COLO668 (cell line): Measurements from ENCODE around the gene SIRPA.
A peak's percentile ranks its signal among the peaks of the same experiment; 100 is the strongest.

Source experiments
- DNase-seq: peaks from one replicate; lab custom pipeline; 2025; ENCODE audit not compliant: unreplicated experiment; lab: John Stamatoyannopoulos, UW

Gene SIRPA

GRCh38 chr20:1887321-1887720, 7.9 kb upstream of the SIRPA start:
- DNase-seq: no peak

GRCh38 chr20:1887756-1888155, 7.5 kb upstream of the SIRPA start:
- DNase-seq: no peak

GRCh38 chr20:1888796-1889463, 6.3 kb upstream of the SIRPA start:
- no peak for DNase-seq

DNA sequence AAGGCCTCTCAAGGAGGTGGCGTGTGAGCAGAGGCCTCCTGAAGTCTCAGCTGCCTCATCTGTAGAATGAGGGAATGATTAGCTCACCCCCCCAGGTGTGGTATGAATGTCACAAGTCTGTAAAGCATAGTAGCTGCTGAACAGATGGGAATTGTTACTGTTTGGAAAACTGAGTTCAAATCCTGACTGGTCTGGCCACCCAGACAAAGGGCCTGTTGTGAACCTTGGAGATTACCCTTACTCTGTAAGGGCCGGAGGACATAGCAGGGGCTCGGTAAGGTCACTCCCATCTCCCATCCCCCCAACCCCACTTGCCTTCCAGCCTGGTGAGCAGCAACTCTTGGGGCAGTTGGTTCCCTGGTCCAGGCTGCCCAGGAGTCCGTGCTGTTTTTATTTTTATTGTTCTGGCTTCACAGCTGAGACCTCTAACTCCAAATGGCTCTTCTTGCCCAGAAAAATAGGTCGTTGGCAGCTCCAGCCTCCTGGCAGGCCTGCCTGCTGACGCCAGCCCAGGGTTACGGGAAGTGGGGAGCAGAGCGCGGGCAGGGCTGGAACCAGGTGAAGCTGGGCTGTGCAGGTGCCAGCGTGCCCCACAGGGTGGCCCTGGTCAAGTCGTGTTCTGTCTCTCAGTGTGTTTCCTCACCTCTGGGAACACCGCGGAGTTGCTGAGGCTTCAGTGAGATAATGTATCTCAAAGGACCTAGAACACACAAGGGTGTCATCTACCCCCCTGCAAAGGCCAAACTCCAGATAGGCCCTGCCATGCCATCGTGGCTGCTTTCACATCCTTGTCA, 4.5 kb upstream of the SIRPA start:
- no peak for DNase-seq

- no peak for DNase-seq
Observed at GRCh38 chr20:1891263-1892118, 3.7 kb upstream of the SIRPA start.

DNA sequence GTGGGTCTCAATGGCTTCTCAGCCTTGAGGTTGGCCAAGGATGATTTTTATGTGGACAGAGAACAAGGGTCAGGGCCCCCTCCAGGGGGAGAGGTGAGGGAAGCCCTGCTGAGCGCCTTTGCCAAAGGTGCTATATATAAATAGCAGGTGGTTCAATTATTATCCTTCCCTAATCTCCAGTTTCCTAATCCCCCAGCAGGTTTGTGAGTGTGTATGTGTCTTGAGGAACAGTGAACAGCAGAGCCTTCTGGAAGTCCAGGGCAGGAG, 3.2 kb upstream of the SIRPA start:
- DNase-seq: no peak

DNA sequence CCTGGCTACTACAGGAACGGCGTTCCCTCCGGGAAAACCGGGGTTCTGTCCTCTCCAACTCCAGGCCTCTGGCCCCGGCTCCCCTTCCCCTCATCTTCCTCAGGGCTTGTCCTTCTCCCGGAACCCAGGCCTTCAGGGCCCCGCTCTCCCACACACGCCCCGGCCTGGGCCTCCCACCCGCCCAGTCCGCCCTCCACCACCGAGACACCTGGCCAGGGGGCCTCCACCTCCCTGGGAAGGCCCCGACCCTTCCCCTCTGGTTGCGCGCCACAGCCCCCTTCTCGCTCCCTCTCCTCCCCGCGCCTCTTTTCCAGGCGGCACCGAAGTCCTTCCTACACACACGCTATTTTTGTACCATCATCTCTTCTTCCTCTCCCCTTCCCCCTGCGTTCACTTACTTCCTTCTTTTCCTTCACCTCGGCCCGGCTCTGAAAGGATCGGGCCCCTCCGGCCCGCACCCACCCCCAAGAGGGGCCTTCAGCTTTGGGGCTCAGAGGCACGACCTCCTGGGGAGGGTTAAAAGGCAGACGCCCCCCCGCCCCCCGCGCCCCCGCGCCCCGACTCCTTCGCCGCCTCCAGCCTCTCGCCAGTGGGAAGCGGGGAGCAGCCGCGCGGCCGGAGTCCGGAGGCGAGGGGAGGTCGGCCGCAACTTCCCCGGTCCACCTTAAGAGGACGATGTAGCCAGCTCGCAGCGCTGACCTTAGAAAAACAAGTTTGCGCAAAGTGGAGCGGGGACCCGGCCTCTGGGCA, 1.3 kb upstream of the SIRPA start:
- no peak for DNase-seq

- peak; percentile 57 for DNase-seq
Observed at GRCh38 chr20:1894471-1894950, 696 bp upstream of the SIRPA start.

- no peak for DNase-seq
Observed at GRCh38 chr20:1895674-1896483, 672 bp downstream of the SIRPA start.

GRCh38 chr20:1896484-1897258, 1.5 kb downstream of the SIRPA start:
- DNase-seq: no peak

DNA sequence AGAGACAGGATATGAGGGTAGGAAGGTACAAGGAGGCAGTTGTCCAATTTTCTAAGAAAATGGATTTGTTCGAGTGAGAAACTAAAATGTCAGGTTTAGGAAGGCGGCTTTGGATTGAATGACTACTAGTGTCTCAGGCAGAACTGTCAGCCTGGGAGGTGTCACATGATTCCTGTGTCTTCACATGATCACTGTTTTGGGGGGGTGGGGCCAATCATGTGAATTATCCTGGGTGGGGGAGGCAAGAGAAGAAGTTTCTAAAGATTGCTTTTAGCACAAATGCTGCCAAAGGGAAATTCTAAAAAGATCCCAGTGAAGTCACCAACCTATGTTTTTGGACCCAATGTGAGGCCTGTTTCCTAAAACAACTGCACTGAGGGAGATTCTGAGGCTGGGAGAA, 2.3 kb downstream of the SIRPA start:
- no peak for DNase-seq

DNA sequence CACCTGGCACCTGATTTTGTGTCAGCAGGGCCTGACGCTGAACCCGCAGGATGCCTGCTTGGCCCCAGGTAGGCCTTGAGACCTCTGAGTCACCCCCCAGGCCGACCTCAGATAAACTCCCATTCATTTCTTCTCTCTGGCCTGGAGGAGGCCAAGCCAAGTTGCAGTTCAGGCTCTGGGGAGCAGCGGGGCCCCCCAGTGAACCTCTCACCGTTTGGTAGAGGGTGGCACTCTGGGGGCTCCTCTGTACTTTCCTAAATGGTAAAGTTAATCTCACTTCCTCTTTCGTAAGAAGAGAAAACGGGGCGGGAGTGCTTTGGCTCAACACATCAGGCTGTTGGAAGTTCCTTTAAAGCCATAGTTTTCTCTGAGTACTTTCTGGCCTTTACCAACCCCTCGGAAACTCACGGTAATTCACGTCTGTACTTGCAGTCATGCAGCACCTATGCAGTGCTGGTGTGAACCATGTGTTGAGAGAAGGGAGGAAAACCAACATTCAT, 2.8 kb downstream of the SIRPA start:
- no peak for DNase-seq

- DNase-seq: no peak
Observed at GRCh38 chr20:1898482-1899240, 3.5 kb downstream of the SIRPA start.

DNA sequence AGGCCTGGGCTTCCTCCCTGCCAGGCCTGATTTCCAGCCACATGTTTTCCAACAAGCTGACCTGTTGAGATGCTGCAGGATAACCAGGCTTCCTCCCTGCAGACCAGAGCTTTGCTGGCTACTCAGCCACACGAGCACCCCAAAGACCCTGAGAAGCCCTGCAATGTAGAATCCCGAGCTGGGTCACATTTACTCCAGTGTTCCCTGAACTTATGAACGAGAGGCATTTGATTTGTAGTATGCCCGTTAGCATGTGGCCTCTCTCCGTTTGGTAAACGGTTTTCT, 4.0 kb downstream of the SIRPA start:
- DNase-seq: no peak

DNA sequence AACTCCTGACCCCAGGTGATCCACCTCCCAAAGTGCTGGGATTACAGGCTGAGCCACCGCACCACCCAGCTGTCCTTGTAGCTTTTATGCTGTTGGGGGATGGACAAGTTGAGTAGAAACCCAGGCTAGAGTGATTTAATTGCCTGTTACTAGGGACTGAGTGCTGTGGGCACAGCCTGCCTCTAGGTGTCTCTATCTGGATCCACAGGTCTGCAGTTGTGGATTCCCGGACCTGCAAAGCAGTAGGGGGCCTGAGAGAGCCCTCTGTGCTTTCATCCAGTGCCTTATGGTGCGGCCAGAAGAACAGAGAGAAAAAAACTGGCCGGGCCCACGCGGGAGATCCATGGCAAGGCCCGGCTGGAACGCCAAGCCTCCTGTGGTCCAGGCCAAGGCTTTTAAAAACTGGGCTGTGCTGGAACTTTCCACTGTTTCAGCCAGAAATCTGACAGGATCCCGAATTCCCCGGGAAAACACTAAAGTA, 5.2 kb downstream of the SIRPA start:
- peak; percentile 30 for DNase-seq

- no peak for DNase-seq
Observed at GRCh38 chr20:1901704-1902103, 6.5 kb downstream of the SIRPA start.

- DNase-seq: no peak
Observed at GRCh38 chr20:1902188-1902587, 7.0 kb downstream of the SIRPA start.

DNA sequence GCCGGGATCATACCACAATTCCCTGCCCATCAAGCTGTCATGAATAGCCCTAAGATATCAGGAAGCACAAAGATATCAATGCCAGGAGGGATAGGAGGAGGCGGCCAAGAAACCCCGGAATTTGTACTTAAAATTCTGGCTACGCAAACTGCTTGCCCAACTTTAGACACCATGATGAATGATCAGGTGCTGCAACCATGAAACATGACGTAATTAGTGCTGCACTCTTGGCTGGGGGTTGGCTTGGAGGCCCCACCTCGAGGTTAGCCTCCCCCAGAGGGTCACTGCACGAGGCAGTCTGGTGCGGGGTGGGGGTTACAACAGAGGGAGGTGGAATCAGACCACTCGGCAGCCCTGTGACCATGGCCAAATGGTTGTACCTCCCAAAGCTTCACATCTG, 8.9 kb downstream of the SIRPA start:
- DNase-seq: no peak

DNA sequence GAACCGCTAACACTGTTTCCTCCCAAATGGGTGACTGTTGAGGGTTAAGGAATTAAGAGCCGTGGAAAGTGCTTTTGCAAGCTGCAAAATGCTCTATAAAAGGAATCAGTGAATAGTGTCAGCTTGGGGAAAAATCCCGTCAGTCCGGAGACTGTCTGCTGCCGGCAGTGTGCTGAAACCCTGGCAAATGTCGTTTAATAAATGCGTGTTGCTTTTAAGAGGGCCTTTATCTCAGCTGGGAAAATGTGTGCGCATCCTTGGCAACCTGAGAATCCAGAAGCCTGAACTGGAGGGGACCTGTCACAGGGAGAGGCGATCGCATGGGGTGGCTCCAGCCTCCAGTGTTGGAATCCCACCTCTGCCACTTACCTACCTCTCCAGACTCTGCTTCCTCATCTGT, 9.8 kb downstream of the SIRPA start:
- DNase-seq: no peak
